Left lung (tissue), 10 donors: ENCODE data around the gene RP9. TPM values are rescaled to one million over a fixed set of nuclear protein-coding genes. Genes with fewer than 3 reads are reported as not detected.
"Not testable (repeated sequence)": the region's sequence is repeated elsewhere in the genome, so short reads cannot be mapped to it uniquely, and the experiment has no call there.

Source experiments
- ATAC-seq: fragments of 200-7000 bp; cut with Tn5 transposase; one replicate; pipeline ENCODE4 v1.9.1; 2020; ENCODE audit warnings: moderate library complexity
- DNase-seq, 4 donors: peaks; one replicate each; pipeline ENCODE4 v3.0.0-alpha.2; 2013 to 2020
- H3K27ac ChIP-seq, 2 donors: fragments of 200-600 bp; sonication (generic) in 1 of 2; one replicate each; pipeline versions ENCODE4 v1.5.0 to v1.8.0; 2020 to 2021
- H3K27me3 ChIP-seq, 2 donors: fragments of 200-600 bp; sonication (generic) in 1 of 2; one replicate each; pipeline versions ENCODE4 v1.5.0 to v1.8.0; 2020 to 2021
- H3K36me3 ChIP-seq, 2 donors: fragments of 200-600 bp; sonication (generic) in 1 of 2; one replicate each; pipeline versions ENCODE4 v1.5.0 to v1.8.0; 2020 to 2021
- H3K4me1 ChIP-seq, 2 donors: fragments of 200-600 bp; one replicate each; pipeline ENCODE4 v1.8.0; 2021
- H3K4me3 ChIP-seq, 2 donors: fragments of 200-600 bp; sonication (generic) in 1 of 2; one replicate each; pipeline versions ENCODE4 v1.5.0 to v1.8.0; 2020 to 2021; ENCODE audit warnings: mild to moderate bottlenecking in 1 of 2
- H3K9me3 ChIP-seq, 2 donors: fragments of 200-600 bp; sonication (generic) in 1 of 2; one replicate each; pipeline versions ENCODE4 v1.5.0 to v1.8.0; 2020 to 2021
- intact Hi-C, 2 donors: fragments of 100-400 bp; cut with DNase I; formaldehyde crosslinking; loops; one replicate each; pipeline versions ENCODE4 v1.11.2 to v1.14.2; 2022
- polyA plus RNA-seq, 6 donors: library from polyadenylated mRNA; unstranded; fragments of 120-200 nt; gene quantifications; one replicate each; pipeline ENCODE4 v1.2.1, GENCODE V29; 2013; ENCODE audit not compliant: insufficient read length in 6 of 6
- total RNA-seq, 2 donors: library from RNA; stranded (reverse); fragmentation: NEBNext Ultra II Directional; extraction: Animal tissue kit (Norgen Biotek cat#: 25700); gene quantifications; one replicate each; pipeline ENCODE4 v1.2.1, GENCODE V29; 2021
- TF ChIP-seq, protein P1 (sequence below), 2 donors: fragments of 200-600 bp; sonication (generic) in 1 of 2; IDR thresholded peaks; one replicate each; pipeline versions ENCODE4 v1.5.0 to v1.8.0; 2021; ENCODE audit warnings: antibody characterized with exemption in 2 of 2
- donor health status: DM: no; HTN: yes; CAD: no.
- donor health status: DM: no; HTN: no; CAD: no.

RP9 gene
- total and polyA plus RNA-seq, 8 donors = 11.3 to 44.3 (median 34.4) TPM

DNA sequence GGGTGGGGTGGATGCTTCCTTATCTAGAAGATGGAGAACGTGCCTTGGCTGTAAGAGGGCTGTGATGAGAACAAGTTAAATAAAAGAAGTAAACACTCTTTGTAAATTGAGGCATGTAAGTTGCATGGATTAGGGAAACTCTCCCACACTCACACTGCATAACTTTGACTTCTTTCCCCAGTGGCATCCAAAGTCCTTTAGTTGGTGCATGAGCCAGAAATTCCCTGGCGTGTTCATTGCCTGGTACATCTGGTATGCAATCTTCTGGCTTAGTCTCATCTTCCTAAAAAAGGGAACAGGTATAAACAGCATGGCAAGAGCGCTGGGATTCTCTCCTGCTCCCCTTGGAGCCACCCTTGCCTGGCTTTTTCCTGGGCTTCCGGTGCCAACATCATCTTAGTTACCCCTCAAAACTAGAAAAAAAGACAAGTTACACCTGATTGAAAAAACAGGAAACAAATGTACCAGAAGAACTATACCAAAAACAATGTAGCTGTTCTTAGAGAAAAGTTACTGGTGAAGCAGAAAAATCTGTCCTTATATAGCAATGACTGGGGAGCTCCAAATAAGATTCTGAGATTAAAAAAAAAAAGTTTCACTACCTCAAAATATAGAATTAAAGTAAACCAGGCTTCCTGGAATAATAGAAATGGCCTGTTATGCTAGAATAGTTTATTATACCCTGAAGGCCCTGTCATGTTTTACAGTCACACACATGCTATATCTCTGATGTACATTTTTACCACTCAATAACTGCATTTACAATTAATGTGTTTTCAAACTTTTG is 9.9 kb downstream of the RP9 start:
- Histone ChIP-seq H3K27me3 (no peaks in the 10 kb centered on the region), H3K27ac (no peak overlapping the region), H3K4me1 (no peaks in the 10 kb centered on the region), H3K36me3 (peaks cover 0 to 85% of the 10 kb centered on the region in 2 donors), H3K9me3 (no peaks in the 10 kb centered on the region), H3K4me3 (no peak overlapping the region)
- ATAC-seq = no peak
- TF ChIP-seq, protein P1, sequence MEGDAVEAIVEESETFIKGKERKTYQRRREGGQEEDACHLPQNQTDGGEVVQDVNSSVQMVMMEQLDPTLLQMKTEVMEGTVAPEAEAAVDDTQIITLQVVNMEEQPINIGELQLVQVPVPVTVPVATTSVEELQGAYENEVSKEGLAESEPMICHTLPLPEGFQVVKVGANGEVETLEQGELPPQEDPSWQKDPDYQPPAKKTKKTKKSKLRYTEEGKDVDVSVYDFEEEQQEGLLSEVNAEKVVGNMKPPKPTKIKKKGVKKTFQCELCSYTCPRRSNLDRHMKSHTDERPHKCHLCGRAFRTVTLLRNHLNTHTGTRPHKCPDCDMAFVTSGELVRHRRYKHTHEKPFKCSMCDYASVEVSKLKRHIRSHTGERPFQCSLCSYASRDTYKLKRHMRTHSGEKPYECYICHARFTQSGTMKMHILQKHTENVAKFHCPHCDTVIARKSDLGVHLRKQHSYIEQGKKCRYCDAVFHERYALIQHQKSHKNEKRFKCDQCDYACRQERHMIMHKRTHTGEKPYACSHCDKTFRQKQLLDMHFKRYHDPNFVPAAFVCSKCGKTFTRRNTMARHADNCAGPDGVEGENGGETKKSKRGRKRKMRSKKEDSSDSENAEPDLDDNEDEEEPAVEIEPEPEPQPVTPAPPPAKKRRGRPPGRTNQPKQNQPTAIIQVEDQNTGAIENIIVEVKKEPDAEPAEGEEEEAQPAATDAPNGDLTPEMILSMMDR (IDR thresholded peaks at IDR 0.05) = no peak
- no peak for DNase-seq
- intact Hi-C loops = no loop called here

DNA sequence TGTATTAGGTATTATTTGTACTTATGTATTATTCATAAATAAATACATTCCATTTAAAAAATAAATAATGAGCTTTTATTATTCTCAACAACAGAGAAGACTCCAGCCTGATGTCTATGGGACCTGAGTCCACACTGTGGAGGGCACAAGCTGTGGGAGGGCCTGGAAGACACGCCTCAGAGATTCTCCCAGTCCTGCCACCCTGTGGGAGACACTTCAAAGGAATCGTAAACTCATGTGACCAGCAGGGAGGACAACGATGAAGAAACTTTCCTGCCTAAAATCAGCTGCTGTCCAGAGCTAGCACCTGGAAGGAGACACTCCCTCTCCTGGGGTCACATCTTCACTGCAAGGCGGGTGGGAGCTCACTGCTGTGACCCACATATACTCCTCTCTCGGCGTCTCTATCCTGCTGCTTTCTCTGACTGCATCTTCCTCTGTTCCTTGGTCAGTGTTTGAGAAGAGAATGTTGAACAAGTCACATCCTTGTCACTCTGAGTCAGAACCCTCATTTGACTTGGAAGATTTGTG is 14.4 kb downstream of the RP9 start:
- H3K4me1 ChIP-seq, DNase-seq, H3K9me3 ChIP-seq, H3K27ac ChIP-seq, intact Hi-C loops, H3K27me3 ChIP-seq, H3K4me3 ChIP-seq, ATAC-seq: not testable (repeated sequence)
- H3K36me3 ChIP-seq = peaks cover 0 to 64% of the 10 kb centered on the region in 2 donors

DNA sequence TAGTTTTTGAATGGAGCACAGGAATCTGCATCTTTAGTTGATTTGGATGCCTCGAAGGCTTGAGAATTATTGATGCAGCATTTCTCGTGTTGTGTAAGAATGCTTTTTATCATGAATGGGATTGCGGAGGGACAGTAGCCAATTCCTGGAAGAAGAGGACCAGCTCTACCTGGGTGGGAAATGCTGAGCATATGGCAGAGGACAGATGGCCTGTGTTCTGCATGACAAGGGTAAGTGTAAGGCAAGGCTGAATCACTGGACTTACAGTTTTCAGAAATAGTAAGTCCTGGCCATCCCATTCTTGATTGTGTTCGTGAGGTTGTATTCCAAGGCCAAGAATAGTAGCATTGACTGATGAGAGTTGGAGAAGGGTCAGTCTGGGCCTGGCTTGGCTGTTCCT is 15.9 kb downstream of the RP9 start:
- no peak for DNase-seq
- intact Hi-C loops = no loop called here

DNA sequence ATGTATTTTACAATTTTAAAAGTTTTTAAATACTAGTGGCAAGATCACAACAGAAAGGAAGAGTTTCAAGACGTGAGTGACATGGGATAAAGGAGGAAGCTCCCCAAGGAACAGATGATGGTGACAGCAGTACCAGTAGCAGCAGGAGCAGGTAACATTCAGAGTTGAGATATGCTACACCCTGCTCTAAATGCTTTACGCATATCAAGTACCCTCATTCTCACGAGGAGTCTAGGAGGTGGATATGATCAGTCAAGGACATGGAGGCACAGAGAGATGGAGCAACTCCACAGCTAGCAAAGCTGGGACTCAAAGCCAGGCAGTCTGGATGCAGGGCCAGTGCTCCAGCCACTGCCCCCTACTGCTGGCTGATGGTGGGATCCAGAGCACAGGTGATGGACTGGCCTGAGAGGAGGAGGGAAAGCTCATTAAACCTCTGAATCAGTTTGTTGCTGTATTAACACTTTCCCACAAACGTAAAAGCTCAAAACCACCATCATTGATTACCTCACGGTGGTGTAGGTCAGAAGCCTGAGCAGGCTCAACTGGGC is 17.5 kb downstream of the RP9 start:
- ATAC-seq (no peak), DNase-seq (no peak)
- Histone ChIP-seq H3K4me3 (no peak overlapping the region), H3K27ac (no peak overlapping the region), H3K36me3 (peaks cover 0 to 37% of the 10 kb centered on the region in 2 donors), H3K27me3 (no peaks in the 10 kb centered on the region), H3K4me1 (no peaks in the 10 kb centered on the region), H3K9me3 (no peaks in the 10 kb centered on the region)
- TF ChIP-seq, protein P1 (IDR thresholded peaks at IDR 0.05) = no peak
- intact Hi-C loops = no loop called here

More for the DNA sequence above, 15.9 kb downstream of the RP9 start:
- no peak for ATAC-seq
- TF ChIP-seq, protein P1 (IDR thresholded peaks at IDR 0.05) = no peak
- H3K4me3 ChIP-seq = no peak overlapping the region
- H3K36me3 ChIP-seq = peaks cover 0 to 53% of the 10 kb centered on the region in 2 donors
- H3K27ac ChIP-seq = no peak overlapping the region
- H3K4me1 ChIP-seq = no peaks in the 10 kb centered on the region
- no peaks in the 10 kb centered on the region for H3K27me3 ChIP-seq
- no peaks in the 10 kb centered on the region for H3K9me3 ChIP-seq

DNA sequence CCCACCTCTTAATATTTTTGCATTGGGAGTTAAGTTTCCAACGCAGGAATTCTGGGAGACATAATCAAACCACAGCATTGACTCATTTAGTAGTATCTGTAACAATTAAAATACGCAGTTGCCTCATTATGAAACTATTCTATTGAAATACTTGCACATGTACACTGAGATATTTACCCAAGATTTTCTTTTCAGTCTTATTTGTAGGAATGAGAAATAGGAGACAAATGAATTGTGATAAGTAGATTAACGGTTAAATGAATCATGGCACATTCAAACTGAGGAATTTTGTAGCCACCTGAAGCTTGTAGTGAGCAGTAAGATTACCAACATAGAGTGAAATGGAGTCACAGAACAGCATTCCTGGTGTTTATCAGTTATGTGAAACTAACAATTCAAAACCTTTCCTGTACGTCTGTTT is 18.1 kb downstream of the RP9 start:
- Histone ChIP-seq H3K4me1 (no peaks in the 10 kb centered on the region), H3K27ac (no peak overlapping the region), H3K9me3 (peaks cover 0 to under 1% of the 10 kb centered on the region in 2 donors), H3K4me3 (no peak overlapping the region), H3K27me3 (no peaks in the 10 kb centered on the region), H3K36me3 (peaks cover 0 to 31% of the 10 kb centered on the region in 2 donors)
- TF ChIP-seq, protein P1 (IDR thresholded peaks at IDR 0.05) = no peak
- intact Hi-C loops = no loop called here
- DNase-seq = no peak
- ATAC-seq = no peak
